Ishikawa (cell line): ENCODE results near the gene GRHL1.

Experiments used
- CEBPB ChIP-seq: IDR thresholded peaks from 2 replicates; pipeline ENCODE4 v1.6.1; 2012
- CREB1 ChIP-seq: IDR thresholded peaks from 2 replicates; pipeline ENCODE4 v1.6.1; 2012; ENCODE audit warnings: low read depth
- FOXM1 ChIP-seq: IDR thresholded peaks from 2 replicates; pipeline ENCODE4 v1.6.1; 2012; ENCODE audit warnings: low read depth, borderline replicate concordance
- REST ChIP-seq: IDR thresholded peaks from 2 replicates; pipeline ENCODE4 v1.6.1; 2012; ENCODE audit warnings: low read depth, mild to moderate bottlenecking
- TCF12 ChIP-seq: IDR thresholded peaks from 2 replicates; pipeline ENCODE4 v1.6.1; 2012; ENCODE audit warnings: low read depth

GRCh38 chr2:9971105-9971818 lies 19.8 kb downstream of the GRHL1 start:
- TF ChIP-seq REST, result no peak
- no peak for TF ChIP-seq CEBPB
- TF ChIP-seq CREB1, result no peak
- no peak for TF ChIP-seq TCF12
- TF ChIP-seq FOXM1, result no peak
